Testis (tissue), 2 donors: Measurements from ENCODE around the gene NHSL2.

Source experiments
- CTCF ChIP-seq, 3 experiments: fragments of 450-650 bp in 2 of 3; fragments of 200-600 bp in 1 of 3; sonication (generic) in 1 of 3; IDR thresholded peaks; one replicate each; pipeline ENCODE4 v1.5.1; 2016 to 2019; ENCODE audit warnings: antibody characterized with exemption in 3 of 3, mild to moderate bottlenecking in 2 of 3, moderate library complexity in 1 of 3
- POLR2A ChIP-seq: fragments of 450-650 bp; IDR thresholded peaks from one replicate; pipeline ENCODE4 v1.6.1; 2017; ENCODE audit warnings: antibody characterized with exemption, mild to moderate bottlenecking, moderate library complexity

- TF ChIP-seq CTCF (IDR thresholded peaks at IDR 0.05) (no peak), POLR2A (no peak)
Measured at GRCh38 chrX:72100051-72100755, 189.6 kb downstream of the NHSL2 start.
